ENCODE results near the gene KRTAP2-3.

KRTAP2-3 gene

DNA sequence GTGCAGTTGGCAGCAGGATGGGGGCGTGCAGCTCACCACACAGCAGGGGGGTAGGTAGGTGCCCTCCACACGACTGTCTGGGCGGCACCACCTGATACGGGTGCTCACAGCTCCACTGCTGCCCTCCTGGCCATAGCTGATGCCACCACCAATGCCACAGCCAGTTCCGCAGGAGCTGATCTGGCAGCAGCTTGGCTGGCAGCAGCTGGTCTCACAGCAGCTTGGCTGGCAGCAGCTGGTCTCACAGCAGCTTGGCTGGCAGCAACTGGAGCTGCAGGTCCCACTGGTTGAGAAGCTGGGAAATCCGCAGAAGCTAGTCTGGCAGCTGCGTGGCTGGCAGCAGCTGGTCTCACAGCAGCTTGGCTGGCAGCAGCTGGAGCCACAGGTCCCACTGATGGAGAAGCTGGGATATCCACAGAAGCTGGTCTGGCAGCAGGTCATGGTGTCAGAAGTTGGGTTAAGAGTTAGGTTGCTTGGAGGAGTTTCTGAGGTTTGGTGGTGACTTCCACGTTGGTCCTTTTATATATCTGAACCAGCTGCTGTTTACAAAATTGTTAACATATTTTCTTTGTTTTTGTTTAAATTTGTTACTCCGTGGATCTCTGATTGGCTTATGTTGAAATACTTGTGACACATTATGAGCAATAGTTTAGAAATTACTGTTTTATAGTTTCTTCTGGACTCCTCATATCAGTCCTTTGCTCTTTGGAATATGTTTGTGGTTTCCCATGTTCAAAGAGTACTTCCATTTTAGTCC is 33.0 kb downstream of the KRTAP2-3 start, which contains the start of gene KRTAP1-5:
TSS of gene KRTAP1-5 (minus strand) at position 494 of the 757 bp plus-strand sequence. CDS start at position 441, 53 bp downstream.
- DNase-seq = no peak

DNA sequence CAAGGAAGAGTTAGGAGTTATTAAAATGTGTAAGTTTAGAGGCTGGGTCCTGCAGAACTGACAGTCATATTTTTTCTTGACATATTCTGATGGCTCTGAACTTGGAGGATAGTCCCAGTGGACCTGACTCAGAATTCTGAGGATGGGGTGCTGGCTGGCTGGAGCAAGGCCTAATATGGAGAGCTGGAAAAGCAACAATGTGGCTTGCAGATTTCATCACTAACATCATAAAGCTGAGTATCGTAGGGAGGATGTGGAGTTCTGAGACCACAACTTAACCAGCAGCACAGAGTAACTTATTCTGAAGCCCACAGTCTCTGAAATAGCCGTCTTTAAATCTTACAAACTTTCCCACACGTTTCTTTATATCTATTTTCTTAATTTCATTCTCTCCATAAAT is 35.2 kb downstream of the KRTAP2-3 start:
- no peak for DNase-seq

DNA sequence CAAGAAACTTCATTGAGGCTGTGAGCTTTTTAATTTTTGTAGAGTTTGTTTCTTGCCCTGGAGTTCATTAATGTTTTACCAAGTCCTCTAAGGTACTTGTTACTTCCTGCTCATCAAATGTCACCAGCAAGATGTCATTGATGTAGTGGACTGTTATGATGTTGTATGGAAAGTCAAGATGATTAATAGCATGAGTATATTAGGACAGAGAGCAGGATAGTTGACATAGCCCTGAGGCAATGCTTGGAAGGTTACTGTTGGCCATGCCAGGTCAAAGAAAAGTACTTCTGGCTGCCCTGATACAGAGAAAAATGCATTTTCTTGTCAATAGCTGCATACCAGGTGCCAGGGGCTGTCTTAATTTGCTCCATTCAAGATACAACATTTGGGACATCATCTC is 39.6 kb downstream of the KRTAP2-3 start:
- DNase-seq = no peak

DNA sequence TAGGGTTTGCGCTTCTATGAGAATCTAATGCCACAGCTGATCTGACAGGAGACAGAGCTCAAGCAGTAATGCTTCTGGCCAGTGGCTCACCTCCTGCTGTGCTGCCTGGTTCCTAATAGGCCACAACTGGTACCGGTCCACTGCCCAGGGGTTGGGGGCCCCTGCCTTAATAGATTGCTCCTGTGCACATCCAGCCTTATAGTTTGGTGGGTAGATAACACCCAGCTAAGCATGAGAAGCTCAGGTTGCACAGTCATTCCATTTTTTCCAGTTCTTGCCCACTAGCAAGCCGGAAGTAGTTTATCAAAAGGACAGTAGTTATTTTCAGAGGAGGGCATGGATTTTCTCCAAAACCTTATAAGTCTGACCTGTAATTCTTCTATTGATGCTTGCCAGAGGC is 40.5 kb downstream of the KRTAP2-3 start:
- no peak for DNase-seq

DNA sequence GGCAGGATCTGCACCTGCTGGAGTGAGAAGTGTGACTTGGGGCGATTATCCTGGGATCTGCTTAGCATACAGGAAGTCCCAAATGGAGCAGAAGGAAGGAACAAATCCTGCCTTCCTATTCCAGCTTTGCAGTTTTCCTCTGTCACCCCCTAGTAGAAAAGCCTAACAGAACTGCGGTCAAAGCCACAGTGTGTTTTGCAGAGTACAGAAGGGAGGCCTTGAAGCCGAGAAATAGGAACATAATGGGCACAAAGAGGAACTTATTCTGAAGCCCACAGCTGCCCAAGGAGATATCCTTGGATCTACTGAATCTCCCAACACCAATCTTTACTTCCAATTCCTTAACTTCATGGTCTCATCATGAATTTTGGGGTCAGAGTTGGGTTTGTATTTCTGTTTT is 41.4 kb downstream of the KRTAP2-3 start:
- DNase-seq = no peak

DNA sequence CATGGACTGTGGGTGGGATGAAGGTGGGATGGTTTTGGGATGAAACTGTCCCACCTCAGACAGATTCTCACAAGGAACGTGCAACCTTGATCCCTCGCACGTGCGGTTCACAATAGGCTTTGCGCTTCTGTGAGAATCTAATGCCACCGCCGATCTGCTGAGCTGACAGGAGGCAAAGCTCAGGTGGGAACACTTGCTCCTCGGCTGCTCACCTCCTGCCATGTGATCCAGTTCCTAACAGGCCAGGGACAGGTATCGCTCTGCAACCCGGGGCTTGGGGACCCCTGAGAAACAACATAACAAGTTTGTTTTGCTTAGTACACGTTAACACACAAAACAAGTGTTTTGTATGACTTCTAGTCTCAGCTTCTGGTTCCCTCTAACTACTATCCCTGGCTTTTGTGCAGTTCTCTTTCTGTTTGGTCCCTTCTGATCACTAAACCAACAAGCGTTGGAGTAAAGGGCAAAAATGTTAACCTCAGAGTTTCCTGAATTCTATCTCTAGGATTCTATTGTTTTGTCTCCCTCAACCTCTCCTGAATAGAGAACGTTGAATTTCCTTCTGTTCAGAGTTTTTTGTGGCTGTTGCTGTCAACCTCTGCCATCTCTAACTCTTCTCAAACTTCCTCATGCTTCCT is 43.2 kb downstream of the KRTAP2-3 start:
- no peak for DNase-seq

DNA sequence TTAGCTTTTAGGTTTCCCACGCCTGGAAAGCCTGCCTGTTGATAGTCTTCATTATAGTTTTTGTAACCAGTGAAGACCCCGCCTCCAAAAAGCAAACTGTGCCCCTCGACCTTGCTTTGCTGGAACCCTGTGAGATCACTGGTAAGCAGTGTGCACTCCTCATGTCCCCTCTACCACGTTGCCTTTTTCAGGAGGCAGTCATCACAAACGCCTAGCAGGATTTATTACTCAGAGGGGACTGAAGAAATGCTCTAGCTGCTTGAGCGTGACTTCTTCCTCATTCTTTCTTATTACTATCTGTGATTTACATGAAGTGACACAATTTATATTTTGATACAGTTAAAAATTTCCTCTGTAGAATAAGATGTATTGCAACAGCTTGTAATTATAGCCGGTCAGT is 44.5 kb downstream of the KRTAP2-3 start:
- DNase-seq = no peak

DNA sequence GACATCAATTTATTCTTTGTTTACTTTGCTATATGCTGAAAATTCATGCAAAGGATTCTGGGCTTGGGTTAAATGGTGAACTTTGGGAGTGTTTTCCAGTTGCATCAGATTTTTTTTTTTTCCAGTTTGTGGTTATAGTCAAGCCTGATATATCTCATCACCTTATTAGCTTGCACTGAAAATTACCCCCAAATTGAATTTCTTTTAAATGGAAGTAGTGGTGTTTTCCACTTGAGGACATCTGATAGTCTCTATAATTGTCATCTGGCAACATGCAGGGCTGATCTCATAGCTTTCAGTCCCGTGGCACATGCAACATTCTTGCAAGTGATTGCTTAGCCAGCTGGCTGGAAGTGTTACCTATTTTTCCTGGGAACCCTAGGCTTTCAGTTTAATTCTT is 46.3 kb downstream of the KRTAP2-3 start:
- no peak for DNase-seq

DNA sequence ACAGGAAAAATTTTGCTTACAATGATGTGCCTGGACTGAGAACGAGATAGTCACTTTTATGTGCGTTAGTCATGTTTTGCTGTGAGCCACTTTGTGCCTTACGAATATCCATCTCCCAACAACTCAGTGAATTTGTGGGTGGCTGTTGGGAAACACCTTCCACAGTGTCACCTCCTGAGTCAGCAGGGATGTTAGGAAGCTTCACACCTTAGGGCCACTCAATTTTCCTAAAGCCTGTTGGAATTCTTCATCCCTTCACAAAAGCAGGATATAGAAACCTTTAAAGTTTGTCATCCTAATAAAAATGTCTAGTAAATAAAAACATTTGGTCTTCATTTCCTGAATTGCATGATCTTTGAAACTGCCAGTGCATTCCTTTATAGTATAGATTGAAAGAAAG is 46.7 kb downstream of the KRTAP2-3 start:
- no peak for DNase-seq

DNA sequence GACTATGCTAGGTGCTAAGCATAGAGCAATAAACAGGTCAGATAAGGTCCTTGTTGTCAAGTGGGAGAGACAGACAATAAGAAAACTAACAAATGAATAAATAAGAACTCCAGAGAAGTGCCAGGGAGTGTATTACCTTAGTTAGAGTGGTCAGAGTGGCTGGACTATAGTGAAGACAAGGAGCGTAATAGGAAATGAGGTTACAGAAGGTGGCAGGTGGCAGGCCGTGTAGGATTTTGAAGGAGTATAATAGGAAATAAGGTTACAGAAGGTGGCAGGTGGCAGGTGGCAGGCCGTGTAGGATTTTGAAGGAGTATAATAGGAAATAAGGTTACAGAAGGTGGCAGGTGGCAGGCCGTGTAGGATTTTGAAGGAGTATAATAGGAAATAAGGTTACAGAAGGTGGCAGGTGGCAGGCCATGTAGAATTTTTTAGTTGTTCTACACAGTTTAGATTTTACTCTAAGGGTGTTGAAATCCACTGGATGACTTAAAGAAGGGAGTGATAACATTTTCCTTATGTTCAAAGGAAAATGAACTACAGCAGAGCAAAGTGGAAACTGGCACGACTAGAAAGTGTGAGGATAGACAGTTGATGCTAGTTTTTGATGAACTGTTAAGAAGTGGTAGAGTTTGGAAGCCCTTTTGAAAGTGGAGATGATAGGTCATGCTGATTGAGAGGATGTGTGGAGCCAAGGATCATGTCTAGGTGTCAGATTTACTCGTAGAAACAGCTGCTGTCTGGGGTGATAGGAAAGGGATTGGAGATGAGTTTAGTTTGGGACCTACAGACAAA is 47.4 kb downstream of the KRTAP2-3 start:
- no peak for DNase-seq

DNA sequence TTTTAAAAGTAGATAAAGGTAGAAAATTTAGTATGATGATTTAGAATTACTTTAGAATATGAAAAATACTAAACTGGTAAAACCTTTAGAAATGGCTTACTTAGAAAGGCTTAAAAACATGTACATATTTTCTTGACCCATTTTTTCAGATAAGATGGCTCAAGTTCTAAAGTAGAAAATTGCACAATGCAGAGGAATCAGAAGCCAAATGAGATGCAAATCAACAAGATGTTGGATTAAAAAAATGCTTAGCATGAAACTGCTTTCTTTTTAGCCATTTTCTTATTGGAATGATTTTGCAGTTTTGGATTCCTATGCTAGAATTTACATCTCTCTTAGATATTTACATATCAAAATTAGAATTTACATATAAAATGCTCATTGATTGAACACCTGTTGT is 49.5 kb downstream of the KRTAP2-3 start:
- no peak for DNase-seq

DNA sequence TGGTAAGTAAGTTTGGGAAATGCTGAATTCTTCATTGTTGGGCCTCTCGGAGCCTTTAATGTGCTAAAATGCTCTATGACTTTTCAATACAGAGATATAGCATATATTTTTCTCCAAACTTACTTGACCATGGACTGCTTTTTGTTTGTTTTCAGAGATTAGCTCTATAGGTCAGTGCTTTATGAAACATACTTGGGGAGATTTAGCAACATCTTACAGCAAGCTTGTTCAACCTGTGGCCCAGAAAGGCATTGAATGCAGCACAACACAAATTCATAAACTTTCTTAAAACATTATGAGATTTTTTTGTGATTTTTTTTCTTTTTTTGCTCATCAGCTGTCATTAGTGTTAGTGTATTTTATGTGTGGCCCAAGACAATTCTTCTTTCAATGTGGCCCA is 50.0 kb downstream of the KRTAP2-3 start:
- no peak for DNase-seq

DNA sequence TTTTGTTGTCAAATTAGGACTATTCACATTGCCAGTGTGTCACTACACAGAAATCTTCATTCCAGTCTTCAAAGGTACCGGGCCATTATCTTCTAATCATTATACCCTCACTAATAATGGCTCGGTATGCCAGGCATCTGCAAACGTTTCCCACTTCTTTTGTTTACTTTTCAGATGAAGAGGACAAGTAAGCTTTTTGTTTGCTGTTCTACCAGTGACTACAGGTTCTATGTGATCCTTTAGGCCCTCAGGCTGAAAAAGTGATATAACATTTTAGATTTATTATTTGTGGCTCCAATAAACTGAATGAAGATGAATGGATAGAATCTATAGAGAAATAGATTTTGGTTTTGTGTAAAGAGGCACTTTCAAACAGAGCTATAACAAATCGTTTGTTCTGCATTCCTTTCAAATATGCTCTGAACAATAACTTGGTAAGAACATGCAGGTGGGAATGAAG is 50.6 kb downstream of the KRTAP2-3 start:
- DNase-seq = no peak

All from AML-193 (cell line).